ENCODE data around the gene FAM169A.

DNA sequence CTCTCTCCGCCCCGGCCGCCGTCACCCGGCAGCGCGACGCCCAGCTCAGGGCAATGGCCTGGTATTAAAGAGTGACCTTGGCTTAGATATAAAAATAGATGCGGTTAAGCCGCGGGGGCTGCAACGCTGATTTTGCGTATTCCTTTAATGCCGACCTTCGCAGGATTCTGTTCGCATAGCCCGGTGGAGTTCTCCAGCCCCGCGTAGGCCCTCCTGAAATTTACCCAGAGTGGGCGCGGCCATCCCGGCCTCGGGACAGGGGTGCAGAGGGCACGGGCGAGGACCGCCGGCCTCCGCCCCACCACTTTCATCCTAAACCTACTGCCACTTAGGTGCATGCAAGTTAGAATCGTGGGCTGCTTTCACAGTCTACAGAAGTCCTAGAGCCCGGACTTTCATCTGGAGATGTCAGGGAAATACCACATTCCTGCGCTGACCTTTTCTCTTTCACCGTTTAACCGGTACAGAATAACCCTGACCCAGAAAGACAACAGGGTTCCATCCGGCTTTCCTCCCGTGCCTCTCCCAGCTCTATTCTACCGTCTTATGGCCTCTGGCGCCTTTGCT is 492 bp upstream of the FAM169A start:
- no peak for TF ChIP-seq CTCF (IDR thresholded peaks at IDR 0.05)
- no peak for TF ChIP-seq POLR2A (IDR thresholded peaks at IDR 0.05)
